ENCODE measurements around the gene TSPY1. TPM values are rescaled to one million over a fixed set of nuclear protein-coding genes. Genes with fewer than 3 reads are reported as not detected.
"Not testable (repeated sequence)": the region's sequence is repeated elsewhere in the genome, so short reads cannot be mapped to it uniquely, and the experiment has no call there.

Gene TSPY1, protein sequence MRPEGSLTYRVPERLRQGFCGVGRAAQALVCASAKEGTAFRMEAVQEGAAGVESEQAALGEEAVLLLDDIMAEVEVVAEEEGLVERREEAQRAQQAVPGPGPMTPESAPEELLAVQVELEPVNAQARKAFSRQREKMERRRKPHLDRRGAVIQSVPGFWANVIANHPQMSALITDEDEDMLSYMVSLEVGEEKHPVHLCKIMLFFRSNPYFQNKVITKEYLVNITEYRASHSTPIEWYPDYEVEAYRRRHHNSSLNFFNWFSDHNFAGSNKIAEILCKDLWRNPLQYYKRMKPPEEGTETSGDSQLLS
- total RNA-seq = not detected in 2 replicates

DNA sequence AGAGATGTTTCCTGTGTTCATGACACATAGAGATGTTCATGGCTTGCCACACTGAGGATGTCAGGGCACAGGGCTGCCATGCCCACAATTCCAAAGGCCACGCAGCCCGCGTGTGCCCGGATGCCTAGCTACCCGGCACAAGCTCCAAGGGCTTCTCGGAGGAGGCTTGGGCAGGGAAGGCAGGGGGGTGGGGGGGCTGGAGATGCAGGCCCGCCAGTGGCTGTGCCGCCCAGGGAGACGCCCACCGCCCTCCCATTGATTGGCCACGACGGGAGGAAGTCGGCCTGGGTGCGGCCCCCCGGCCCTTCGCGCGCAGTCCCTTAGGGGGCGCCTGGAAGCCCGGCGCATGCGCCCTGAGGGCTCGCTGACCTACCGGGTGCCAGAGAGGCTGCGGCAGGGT lies at the start of gene TSPY1:
Gene TSPY1 (plus strand): TSS at position 301 of the 400 bp plus-strand sequence. CDS start 46 bp downstream, at position 347.
- not testable (repeated sequence) for H3K4me3 ChIP-seq (ENCODE audit: low read depth, low read length); DNase-seq (ENCODE audit: low read depth)

DNA sequence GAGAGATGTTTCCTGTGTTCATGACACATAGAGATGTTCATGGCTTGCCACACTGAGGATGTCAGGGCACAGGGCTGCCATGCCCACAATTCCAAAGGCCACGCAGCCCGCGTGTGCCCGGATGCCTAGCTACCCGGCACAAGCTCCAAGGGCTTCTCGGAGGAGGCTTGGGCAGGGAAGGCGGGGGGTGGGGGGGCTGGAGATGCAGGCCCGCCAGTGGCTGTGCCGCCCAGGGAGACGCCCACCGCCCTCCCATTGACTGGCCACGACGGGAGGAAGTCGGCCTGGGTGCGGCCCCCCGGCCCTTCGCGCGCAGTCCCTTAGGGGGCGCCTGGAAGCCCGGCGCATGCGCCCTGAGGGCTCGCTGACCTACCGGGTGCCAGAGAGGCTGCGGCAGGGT lies 20.2 kb downstream of the TSPY1 start, which contains the start of gene TSPY9:
Gene TSPY9 (plus strand): TSS at position 301 of the 400 bp plus-strand sequence. CDS start 46 bp downstream, at position 347.
- not testable (repeated sequence) for H3K4me3 ChIP-seq (ENCODE audit: low read depth, low read length); DNase-seq (ENCODE audit: low read depth)

- not testable (repeated sequence) for DNase-seq (ENCODE audit: low read depth); H3K4me3 ChIP-seq (ENCODE audit: low read depth, low read length)
These were observed 37.6 kb downstream of the TSPY1 start for GRCh38 chrY:9504396-9504795.

DNA sequence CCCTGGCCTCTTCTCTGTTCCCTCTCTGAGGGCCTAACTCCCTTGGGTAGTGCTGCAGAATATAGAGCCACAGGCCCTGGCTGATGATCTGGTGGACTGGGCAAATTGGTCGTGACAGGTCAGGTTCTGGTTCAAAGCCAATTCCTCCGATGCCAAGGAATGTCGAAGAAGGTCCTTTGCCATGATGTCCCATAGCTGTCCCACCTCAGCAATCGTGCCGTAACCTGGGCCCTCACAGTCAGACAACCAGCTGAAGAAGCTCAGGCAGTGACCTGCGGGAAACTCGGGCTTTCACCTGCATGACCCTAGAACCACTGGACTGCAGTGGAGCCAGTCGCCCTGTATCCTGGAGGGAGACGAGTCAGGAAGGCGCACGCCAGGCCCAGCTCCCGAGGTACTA lies 49.5 kb downstream of the TSPY1 start:
- not testable (repeated sequence) for DNase-seq (ENCODE audit: low read depth); H3K4me3 ChIP-seq (ENCODE audit: low read depth, low read length)

Other genes starting within 250 kb of the TSPY1 start
- not detected in 2 replicates for gene TSPY4, start 129.5 kb upstream of the TSPY1 start, total RNA-seq
- gene TSPY8, start 109.2 kb upstream of the TSPY1 start, total RNA-seq = not detected in 2 replicates
- gene TSPY3, start 68.5 kb upstream of the TSPY1 start, total RNA-seq = not detected in 2 replicates
- gene TSPY9, start 20.3 kb downstream of the TSPY1 start, total RNA-seq = not detected in 2 replicates
- gene TSPY10, start 60.9 kb downstream of the TSPY1 start, total RNA-seq = not detected in 2 replicates

All from fibroblast of villous mesenchyme (primary cell).